Measurements from ENCODE around the gene HUS1.

DNA sequence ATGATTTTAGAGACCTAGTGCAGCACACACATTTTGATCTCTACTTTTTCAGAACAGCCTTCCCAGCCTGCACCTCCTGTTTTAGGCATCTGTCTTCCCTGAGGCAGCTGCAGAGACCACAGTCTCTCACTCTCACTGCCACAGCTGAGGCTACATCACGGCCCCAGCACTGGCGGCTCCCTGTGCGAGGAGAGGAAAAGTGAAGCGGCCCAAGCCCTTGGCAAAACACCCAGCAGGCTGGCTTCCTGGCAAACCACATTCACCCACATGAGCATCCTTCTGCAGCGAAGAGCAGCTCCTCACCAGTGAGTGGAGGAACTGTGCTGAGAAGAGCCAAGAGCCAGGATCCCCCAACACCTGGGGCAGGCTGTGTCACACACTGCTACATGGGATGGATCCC is 14.0 kb downstream of the HUS1 start:
- TF ChIP-seq, protein P1, sequence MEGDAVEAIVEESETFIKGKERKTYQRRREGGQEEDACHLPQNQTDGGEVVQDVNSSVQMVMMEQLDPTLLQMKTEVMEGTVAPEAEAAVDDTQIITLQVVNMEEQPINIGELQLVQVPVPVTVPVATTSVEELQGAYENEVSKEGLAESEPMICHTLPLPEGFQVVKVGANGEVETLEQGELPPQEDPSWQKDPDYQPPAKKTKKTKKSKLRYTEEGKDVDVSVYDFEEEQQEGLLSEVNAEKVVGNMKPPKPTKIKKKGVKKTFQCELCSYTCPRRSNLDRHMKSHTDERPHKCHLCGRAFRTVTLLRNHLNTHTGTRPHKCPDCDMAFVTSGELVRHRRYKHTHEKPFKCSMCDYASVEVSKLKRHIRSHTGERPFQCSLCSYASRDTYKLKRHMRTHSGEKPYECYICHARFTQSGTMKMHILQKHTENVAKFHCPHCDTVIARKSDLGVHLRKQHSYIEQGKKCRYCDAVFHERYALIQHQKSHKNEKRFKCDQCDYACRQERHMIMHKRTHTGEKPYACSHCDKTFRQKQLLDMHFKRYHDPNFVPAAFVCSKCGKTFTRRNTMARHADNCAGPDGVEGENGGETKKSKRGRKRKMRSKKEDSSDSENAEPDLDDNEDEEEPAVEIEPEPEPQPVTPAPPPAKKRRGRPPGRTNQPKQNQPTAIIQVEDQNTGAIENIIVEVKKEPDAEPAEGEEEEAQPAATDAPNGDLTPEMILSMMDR (IDR thresholded peaks at IDR 0.05), result no peak
- TF ChIP-seq EP300 (IDR thresholded peaks at IDR 0.05) (no peak), POLR2A (IDR thresholded peaks at IDR 0.05; ENCODE audit: low read depth) (no peak)

Measured in esophagus muscularis mucosa (tissue), 4 donors.